OCI-LY3 (cell line): ENCODE measurements around the gene TNS1.

ENCODE experiments used
- CTCF ChIP-seq: fragments of 200-600, 300-600 bp; sonication (generic); IDR thresholded peaks from 2 replicates; pipeline ENCODE4 v1.5.1; 2014; ENCODE audit warnings: antibody characterized with exemption, low read length, low read depth
- EZH2phosphoT487 ChIP-seq: fragments of 200-600 bp; shearing (Covaris generic); IDR thresholded peaks from 2 replicates; pipeline ENCODE4 v1.6.1; 2018; ENCODE audit warnings: antibody characterized with exemption, mixed run types, low read depth

- no peak for TF ChIP-seq CTCF
- TF ChIP-seq EZH2phosphoT487: no peak
Observed at GRCh38 chr2:217944923-217945322, 57.9 kb downstream of the TNS1 start.
